Measurements from ENCODE around the gene MAPK11.

The MAPK11 gene

DNA sequence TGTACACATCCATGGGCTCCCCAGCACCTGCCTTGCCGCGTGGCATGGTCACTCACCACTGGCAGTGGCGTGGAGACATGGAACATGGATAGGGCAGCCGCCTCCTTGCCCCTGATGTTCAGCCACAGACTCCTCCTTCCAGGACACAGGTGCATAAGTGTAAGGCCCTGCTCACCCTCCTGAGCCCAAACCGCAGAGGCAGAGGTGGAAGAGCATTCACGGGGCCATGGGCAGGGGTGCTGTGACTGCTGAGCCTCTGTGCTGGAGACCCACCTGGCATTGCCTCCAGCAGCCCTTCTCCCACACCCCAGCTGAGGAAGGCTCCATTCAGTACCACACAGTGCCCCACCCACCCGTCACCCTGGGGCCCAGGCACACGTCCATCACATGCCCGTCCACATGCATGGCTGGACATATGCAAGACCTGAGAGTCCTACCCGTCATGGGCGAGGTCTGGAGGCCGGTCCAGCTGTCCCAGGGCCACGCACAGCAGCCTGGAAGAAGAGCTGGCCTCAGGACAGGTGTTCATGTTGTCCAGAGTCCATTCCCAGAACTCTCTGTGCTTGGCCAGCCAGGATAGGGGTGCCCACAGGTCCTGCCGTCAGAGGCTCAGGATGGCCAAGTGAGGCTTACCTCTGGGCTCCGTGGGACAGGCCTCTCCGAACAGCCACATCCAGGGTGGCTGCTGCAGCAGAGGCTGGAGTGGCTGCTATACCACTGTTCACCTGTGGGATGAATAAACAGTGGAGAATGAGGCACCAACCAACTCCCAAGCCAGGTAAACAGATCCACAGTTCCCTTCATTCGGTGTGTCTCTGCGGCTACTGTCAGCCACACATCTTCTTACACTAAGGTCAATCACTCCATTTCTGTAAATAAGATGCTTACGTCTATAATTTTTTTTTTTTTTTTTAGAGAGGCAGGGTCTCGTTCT is 23.7 kb downstream of the MAPK11 start:
- CTCF ChIA-PET, result interaction anchor here (0.6 to 1.3 kb wide), 2 partner anchors 95 to 374 kb away, joined by 3 to 5 read pairs; no protein-coding TSS in a partner anchor
- peak in 1 of 3 donors; percentile 22 for DNase-seq
- H3K27ac ChIP-seq (ENCODE audit: insufficient read depth in 1 of 2, low read depth in 1 of 2, low read length in 2 of 2, poor library complexity in 1 of 2, severe bottlenecking in 2 of 2), result peak overlapping the region in 1 of 2 experiments; percentile 95
- POLR2A ChIA-PET, result interaction anchor here (0.7 kb wide), 1 partner anchor 287 kb away, joined by 4 read pairs; no protein-coding TSS in a partner anchor
- H3K4me1 ChIP-seq (ENCODE audit: control extremely low read depth in 1 of 4, control insufficient read depth in 4 of 4, insufficient read depth in 4 of 4, low read length in 3 of 4), result peaks cover 4 to 66% (median 56%) of the 10 kb centered on the region in 4 experiments
- H3K36me3 ChIP-seq (ENCODE audit: control insufficient read depth in 4 of 4, insufficient read depth in 4 of 4, low read length in 3 of 4), result peaks cover 0 to 28% (median 23%) of the 10 kb centered on the region in 4 experiments
- H3K9me3 ChIP-seq (ENCODE audit: control extremely low read depth in 1 of 5, control insufficient read depth in 4 of 5, insufficient read depth in 2 of 5, low read depth in 1 of 5, low read length in 4 of 5), result no peaks in the 10 kb centered on the region
- peak overlapping the region in 1 of 7 experiments; percentile 99 for H3K4me3 ChIP-seq (ENCODE audit: control insufficient read depth in 1 of 7, extremely low read depth in 1 of 7, insufficient read depth in 4 of 7, low read depth in 2 of 7, low read length in 6 of 7)
- 94% methylated on average over 16 of the region's 20 CpGs for WGBS (ENCODE audit: insufficient coverage)
- H3K27me3 ChIP-seq (replicated peaks in 2 of 5; ENCODE audit: control insufficient read depth in 4 of 5, insufficient read depth in 5 of 5, low read length in 4 of 5), result no peaks in the 10 kb centered on the region

DNA sequence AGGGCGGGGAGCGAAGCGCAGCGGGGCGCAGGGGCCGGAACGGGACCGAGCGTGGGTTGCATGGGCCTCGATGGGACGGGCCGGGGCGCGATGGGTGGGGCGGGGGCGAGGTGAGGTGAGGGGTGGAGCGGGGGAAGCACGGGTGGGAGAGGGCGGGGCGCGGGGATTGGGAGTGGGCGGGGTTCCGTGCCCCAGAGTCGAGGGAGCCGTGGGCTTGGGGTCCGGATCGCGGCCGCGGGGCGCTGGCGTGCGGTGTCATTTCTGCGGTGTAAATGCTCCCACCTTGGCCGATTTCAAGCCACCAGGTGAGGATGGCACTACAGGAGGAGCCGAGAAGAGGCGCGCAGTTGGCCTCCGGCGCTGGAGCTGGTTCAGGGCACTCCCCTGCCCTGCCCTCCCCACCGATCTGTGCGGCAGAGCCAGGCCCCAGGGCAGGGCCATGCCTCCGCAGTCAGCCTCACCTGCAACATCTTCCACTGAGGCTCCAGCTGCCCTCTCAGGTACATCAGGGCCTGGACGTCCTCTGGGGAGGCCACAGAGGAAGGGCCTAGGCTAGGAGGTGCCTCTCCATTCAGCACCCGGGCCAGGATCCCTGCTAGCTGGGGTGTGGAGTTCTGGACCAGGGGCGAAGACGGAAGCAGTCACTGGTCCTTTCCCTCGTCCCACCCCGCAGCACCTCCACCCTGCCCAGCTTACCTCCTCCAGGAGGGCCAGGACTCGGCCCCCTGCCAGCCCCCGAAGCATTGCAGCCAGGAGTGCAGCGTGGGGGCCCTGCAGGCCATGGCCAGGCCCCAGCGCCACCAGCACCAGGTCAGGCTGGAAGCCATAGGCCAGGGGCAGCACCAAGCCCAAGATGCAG is 24.7 kb downstream of the MAPK11 start:
- no peaks in the 10 kb centered on the region for H3K9me3 ChIP-seq (ENCODE audit: control extremely low read depth in 1 of 5, control insufficient read depth in 4 of 5, insufficient read depth in 2 of 5, low read depth in 1 of 5, low read length in 4 of 5)
- no peaks in the 10 kb centered on the region for H3K27me3 ChIP-seq (replicated peaks in 2 of 5; ENCODE audit: control insufficient read depth in 4 of 5, insufficient read depth in 5 of 5, low read length in 4 of 5)
- peaks cover 0 to 28% (median 24%) of the 10 kb centered on the region in 4 experiments for H3K36me3 ChIP-seq (ENCODE audit: control insufficient read depth in 4 of 4, insufficient read depth in 4 of 4, low read length in 3 of 4)
- CTCF ChIA-PET, result interaction anchor here (0.6 to 1.3 kb wide), 2 partner anchors 96 to 375 kb away, joined by 3 to 5 read pairs; no protein-coding TSS in a partner anchor
- POLR2A ChIA-PET, result no interaction called here
- peaks cover 4 to 62% (median 52%) of the 10 kb centered on the region in 4 experiments for H3K4me1 ChIP-seq (ENCODE audit: control extremely low read depth in 1 of 4, control insufficient read depth in 4 of 4, insufficient read depth in 4 of 4, low read length in 3 of 4)
- H3K4me3 ChIP-seq (ENCODE audit: control insufficient read depth in 1 of 7, extremely low read depth in 1 of 7, insufficient read depth in 4 of 7, low read depth in 2 of 7, low read length in 6 of 7), result peak overlapping the region; percentile 85 to 100 (median 97)
- H3K27ac ChIP-seq (ENCODE audit: insufficient read depth in 1 of 2, low read depth in 1 of 2, low read length in 2 of 2, poor library complexity in 1 of 2, severe bottlenecking in 2 of 2), result peak overlapping the region; percentile 91 to 95
- DNase-seq, result no peak
- WGBS (ENCODE audit: insufficient coverage), result 28% methylated on average over 26 of the region's 53 CpGs

DNA sequence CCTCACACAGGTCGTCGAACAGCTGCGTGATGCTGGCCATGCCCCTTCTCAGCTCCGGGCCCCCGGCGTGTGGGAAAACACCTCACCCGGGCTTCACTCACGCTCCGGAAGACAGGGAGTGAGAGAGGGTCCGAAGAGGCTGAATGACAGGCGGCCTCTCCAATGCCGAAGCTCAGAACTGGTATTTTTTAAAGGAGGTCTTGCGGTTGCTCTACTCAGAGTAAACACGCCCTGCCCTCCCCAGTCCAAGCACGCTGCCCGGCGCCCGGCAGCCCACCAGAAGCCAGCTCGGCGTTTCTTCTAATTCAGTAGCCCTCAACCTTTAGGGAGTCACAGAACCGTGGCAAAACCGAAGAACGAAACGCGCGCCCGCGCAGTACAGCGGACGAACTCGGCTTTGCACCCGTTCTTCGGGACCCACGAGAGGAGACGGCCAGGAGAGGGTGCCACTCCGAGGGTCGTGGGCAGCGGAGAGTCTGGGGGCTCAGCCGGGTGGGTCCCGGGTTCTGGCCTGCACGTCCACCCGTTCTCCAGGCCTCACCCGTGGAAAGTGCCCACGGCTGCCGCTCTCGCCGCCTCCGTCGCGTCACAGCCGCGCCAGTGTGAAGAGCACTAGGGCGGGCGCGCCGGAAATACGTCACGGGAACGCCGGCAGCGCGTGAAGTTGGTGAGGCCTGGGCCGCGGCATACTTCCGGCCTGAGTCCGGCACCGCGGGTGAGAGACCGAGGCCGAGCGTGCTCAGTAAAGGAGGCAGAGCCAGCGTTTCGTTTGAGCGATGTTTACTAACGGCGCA is 25.6 kb downstream of the MAPK11 start, which contains the start of gene TUBGCP6:
TSS of gene TUBGCP6 (minus strand) at position 604 of the 794 bp plus-strand sequence. CDS start at position 40, 564 bp downstream.
- Histone ChIP-seq H3K9me3 (ENCODE audit: control extremely low read depth in 1 of 5, control insufficient read depth in 4 of 5, insufficient read depth in 2 of 5, low read depth in 1 of 5, low read length in 4 of 5) (no peaks in the 10 kb centered on the region), H3K27me3 (replicated peaks in 2 of 5; ENCODE audit: control insufficient read depth in 4 of 5, insufficient read depth in 5 of 5, low read length in 4 of 5) (no peaks in the 10 kb centered on the region), H3K4me1 (ENCODE audit: control extremely low read depth in 1 of 4, control insufficient read depth in 4 of 4, insufficient read depth in 4 of 4, low read length in 3 of 4) (peaks cover 4 to 54% (median 43%) of the 10 kb centered on the region in 4 experiments), H3K27ac (ENCODE audit: insufficient read depth in 1 of 2, low read depth in 1 of 2, low read length in 2 of 2, poor library complexity in 1 of 2, severe bottlenecking in 2 of 2) (peak within 1 kb of the TSS; percentile 91 to 95), H3K4me3 (ENCODE audit: control insufficient read depth in 1 of 7, extremely low read depth in 1 of 7, insufficient read depth in 4 of 7, low read depth in 2 of 7, low read length in 6 of 7) (peak within 1 kb of the TSS; percentile 85 to 100 (median 97)), H3K36me3 (ENCODE audit: control insufficient read depth in 4 of 4, insufficient read depth in 4 of 4, low read length in 3 of 4) (peaks cover 3 to 36% (median 29%) of the 10 kb centered on the region in 4 experiments)
- peak; percentile 93 to 96 (median 94) for DNase-seq
- ChIA-PET CTCF (interaction anchor here (0.9 to 1.7 kb wide), 5 partner anchors 8 to 97 kb away, joined by 3 to 7 read pairs (median 3); no protein-coding TSS in a partner anchor), POLR2A (interaction anchor here (1.4 kb wide), 1 partner anchor 281 kb away, joined by 3 read pairs; no protein-coding TSS in a partner anchor)
- under 1% methylated on average over 66 of the region's 76 CpGs for WGBS (ENCODE audit: insufficient coverage)

DNA sequence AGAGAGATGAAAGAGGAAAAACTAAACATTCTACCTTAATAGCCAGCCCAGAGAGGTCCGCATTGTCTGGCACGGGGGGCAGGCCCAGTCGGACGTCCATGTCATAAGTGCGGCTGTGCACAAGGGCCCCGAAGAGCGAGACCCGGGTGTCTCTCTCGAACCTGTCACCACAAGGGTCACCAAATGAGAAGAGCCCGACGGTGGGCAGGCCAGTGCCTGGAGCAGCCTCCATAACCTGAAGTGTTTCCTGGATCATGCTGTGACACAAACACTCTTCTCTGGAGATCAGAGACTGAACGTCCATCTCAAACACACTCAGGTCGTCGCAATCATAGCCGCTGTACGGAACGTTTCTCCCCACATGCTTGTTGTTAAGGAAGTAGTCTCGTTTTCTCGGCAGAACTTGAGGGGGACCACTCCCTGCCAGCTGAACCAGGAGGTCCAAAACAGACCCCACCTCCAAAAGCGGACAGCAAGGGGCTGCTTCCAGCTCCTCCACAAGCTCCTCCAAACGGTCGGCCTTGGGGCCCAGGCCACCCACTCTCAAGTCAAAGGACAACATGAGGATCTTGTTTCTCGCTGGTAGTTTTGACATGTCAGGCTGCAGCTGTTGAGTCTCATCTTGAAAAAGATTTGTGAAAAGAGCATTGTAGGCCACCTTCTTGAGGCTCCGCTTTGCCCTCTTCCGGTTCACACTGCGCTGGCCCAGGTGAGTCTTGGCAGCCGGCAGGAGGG is 26.3 kb downstream of the MAPK11 start:
- Histone ChIP-seq H3K27ac (ENCODE audit: insufficient read depth in 1 of 2, low read depth in 1 of 2, low read length in 2 of 2, poor library complexity in 1 of 2, severe bottlenecking in 2 of 2) (peak overlapping the region; percentile 91 to 95), H3K4me1 (ENCODE audit: control extremely low read depth in 1 of 4, control insufficient read depth in 4 of 4, insufficient read depth in 4 of 4, low read length in 3 of 4) (peaks cover 4 to 50% (median 41%) of the 10 kb centered on the region in 4 experiments), H3K4me3 (ENCODE audit: control insufficient read depth in 1 of 7, extremely low read depth in 1 of 7, insufficient read depth in 4 of 7, low read depth in 2 of 7, low read length in 6 of 7) (peak overlapping the region; percentile 85 to 100 (median 97)), H3K36me3 (ENCODE audit: control insufficient read depth in 4 of 4, insufficient read depth in 4 of 4, low read length in 3 of 4) (peaks cover 3 to 40% (median 30%) of the 10 kb centered on the region in 4 experiments), H3K9me3 (ENCODE audit: control extremely low read depth in 1 of 5, control insufficient read depth in 4 of 5, insufficient read depth in 2 of 5, low read depth in 1 of 5, low read length in 4 of 5) (no peaks in the 10 kb centered on the region), H3K27me3 (replicated peaks in 2 of 5; ENCODE audit: control insufficient read depth in 4 of 5, insufficient read depth in 5 of 5, low read length in 4 of 5) (no peaks in the 10 kb centered on the region)
- 29% methylated on average over 22 of the region's 27 CpGs for WGBS (ENCODE audit: insufficient coverage)
- DNase-seq, result peak in 2 of 3 donors; percentile 37 to 49
- ChIA-PET CTCF (interaction anchor here (0.7 to 1.7 kb wide), 7 partner anchors 9 to 149 kb away, joined by 3 to 7 read pairs (median 3); no protein-coding TSS in a partner anchor), POLR2A (interaction anchor here (1.4 kb wide), 1 partner anchor 282 kb away, joined by 3 read pairs; no protein-coding TSS in a partner anchor)

DNA sequence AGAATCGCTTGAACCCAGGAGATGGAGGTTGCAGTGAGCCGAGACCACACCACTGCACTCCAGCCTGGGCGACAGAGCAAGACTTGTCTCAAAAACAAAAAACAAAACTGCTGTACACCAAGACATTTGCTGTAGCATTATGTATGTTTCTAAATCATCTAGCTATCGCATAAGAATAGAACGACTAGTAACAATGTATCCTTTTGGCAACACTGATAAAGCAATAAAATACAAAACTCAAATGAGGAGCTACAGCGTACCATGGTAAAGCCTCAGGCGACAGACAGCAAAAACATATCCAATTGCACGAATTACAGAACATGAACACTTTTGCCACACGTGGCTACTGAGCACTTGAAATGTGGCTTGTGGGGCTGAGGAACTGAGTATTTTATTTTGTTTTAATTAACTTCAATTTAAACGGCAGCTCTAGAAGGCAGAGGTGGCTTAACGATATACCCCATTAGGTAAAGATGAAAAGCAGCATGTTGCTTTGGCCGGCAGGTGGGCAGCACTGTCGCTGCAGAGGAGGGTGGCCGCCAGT is 27.7 kb downstream of the MAPK11 start:
- Histone ChIP-seq H3K9me3 (ENCODE audit: control extremely low read depth in 1 of 5, control insufficient read depth in 4 of 5, insufficient read depth in 2 of 5, low read depth in 1 of 5, low read length in 4 of 5) (no peaks in the 10 kb centered on the region), H3K4me1 (ENCODE audit: control extremely low read depth in 1 of 4, control insufficient read depth in 4 of 4, insufficient read depth in 4 of 4, low read length in 3 of 4) (peaks cover 4 to 46% (median 40%) of the 10 kb centered on the region in 4 experiments), H3K27ac (ENCODE audit: insufficient read depth in 1 of 2, low read depth in 1 of 2, low read length in 2 of 2, poor library complexity in 1 of 2, severe bottlenecking in 2 of 2) (no peak overlapping the region), H3K4me3 (ENCODE audit: control insufficient read depth in 1 of 7, extremely low read depth in 1 of 7, insufficient read depth in 4 of 7, low read depth in 2 of 7, low read length in 6 of 7) (peak overlapping the region in 5 of 7 experiments; percentile 29 to 56 (median 44)), H3K27me3 (replicated peaks in 2 of 5; ENCODE audit: control insufficient read depth in 4 of 5, insufficient read depth in 5 of 5, low read length in 4 of 5) (no peaks in the 10 kb centered on the region), H3K36me3 (ENCODE audit: control insufficient read depth in 4 of 4, insufficient read depth in 4 of 4, low read length in 3 of 4) (peaks cover 3 to 35% (median 26%) of the 10 kb centered on the region in 4 experiments)
- ChIA-PET POLR2A (interaction anchor here (0.6 kb wide), 1 partner anchor 296 kb away, joined by 3 read pairs; no protein-coding TSS in a partner anchor), CTCF (interaction anchor here (0.5 to 2.7 kb wide), 13 partner anchors 8 to 439 kb away, joined by 3 to 8 read pairs (median 3); partner anchors contain the start of genes HDAC10 and MLC1)
- 89% methylated on average over 9 of the region's 14 CpGs for WGBS (ENCODE audit: insufficient coverage)
- DNase-seq, result no peak
